GM19467 (cell line): Measurements from ENCODE around the gene C6orf58.

ENCODE experiments used
- ATAC-seq: cut with Tn5 transposase; IDR thresholded peaks from one replicate; pipeline ENCODE4 v1.9.1; 2021; ENCODE audit warnings: mild to moderate bottlenecking, moderate library complexity; ENCODE audit not compliant: unreplicated experiment

C6orf58 gene

GRCh38 chr6:127576874-127577273 lies at the start of gene C6orf58:
TSS of gene C6orf58 (plus strand) at chr6:127577174. CDS start at chr6:127577186, 12 bp downstream.
- ATAC-seq, result no peak

GRCh38 chr6:127533011-127533410 lies 44.0 kb upstream of the C6orf58 start:
- no peak for ATAC-seq

GRCh38 chr6:127533736-127534135 lies 43.2 kb upstream of the C6orf58 start:
- ATAC-seq, result no peak

- no peak for ATAC-seq
Observed at GRCh38 chr6:127538750-127539264, 38.2 kb upstream of the C6orf58 start.

- no peak for ATAC-seq
Observed at GRCh38 chr6:127539272-127539671, 37.7 kb upstream of the C6orf58 start.

- no peak for ATAC-seq
Observed at GRCh38 chr6:127547215-127547614, 29.8 kb upstream of the C6orf58 start.

- no peak for ATAC-seq
Observed at GRCh38 chr6:127547904-127548649, 28.9 kb upstream of the C6orf58 start.

GRCh38 chr6:127550403-127550802 lies 26.6 kb upstream of the C6orf58 start:
- no peak for ATAC-seq

- peak; percentile 72 for ATAC-seq
Observed at GRCh38 chr6:127554435-127555006, 22.5 kb upstream of the C6orf58 start.

- ATAC-seq, result no peak
Observed at GRCh38 chr6:127561660-127562059, 15.3 kb upstream of the C6orf58 start.

GRCh38 chr6:127564761-127565160 lies 12.2 kb upstream of the C6orf58 start:
- ATAC-seq, result no peak

GRCh38 chr6:127566119-127566518 lies 10.9 kb upstream of the C6orf58 start:
- no peak for ATAC-seq

GRCh38 chr6:127566651-127567050 lies 10.3 kb upstream of the C6orf58 start:
- no peak for ATAC-seq

GRCh38 chr6:127567476-127567875 lies 9.5 kb upstream of the C6orf58 start:
- ATAC-seq, result no peak

- peak; percentile 59 for ATAC-seq
Observed at GRCh38 chr6:127570739-127571389, 6.1 kb upstream of the C6orf58 start.

- no peak for ATAC-seq
Observed at GRCh38 chr6:127578900-127579299, 1.9 kb downstream of the C6orf58 start.

GRCh38 chr6:127581576-127581975 lies 4.6 kb downstream of the C6orf58 start:
- no peak for ATAC-seq

GRCh38 chr6:127582777-127583462 lies 5.9 kb downstream of the C6orf58 start:
- ATAC-seq, result no peak

GRCh38 chr6:127585123-127585522 lies 8.1 kb downstream of the C6orf58 start:
- ATAC-seq, result no peak

GRCh38 chr6:127586372-127586771 lies 9.4 kb downstream of the C6orf58 start:
- no peak for ATAC-seq

- no peak for ATAC-seq
Observed at GRCh38 chr6:127587875-127588274, 10.9 kb downstream of the C6orf58 start.
